ENCODE data around the gene SERPINA5. TPM values are rescaled to one million over a fixed set of nuclear protein-coding genes. Genes with fewer than 3 reads are reported as not detected.
"Not testable (repeated sequence)": the region's sequence is repeated elsewhere in the genome, so short reads cannot be mapped to it uniquely, and the experiment has no call there.

Gene SERPINA5
- total RNA-seq, 1 donor from 2014 or later = 0.24 TPM

DNA sequence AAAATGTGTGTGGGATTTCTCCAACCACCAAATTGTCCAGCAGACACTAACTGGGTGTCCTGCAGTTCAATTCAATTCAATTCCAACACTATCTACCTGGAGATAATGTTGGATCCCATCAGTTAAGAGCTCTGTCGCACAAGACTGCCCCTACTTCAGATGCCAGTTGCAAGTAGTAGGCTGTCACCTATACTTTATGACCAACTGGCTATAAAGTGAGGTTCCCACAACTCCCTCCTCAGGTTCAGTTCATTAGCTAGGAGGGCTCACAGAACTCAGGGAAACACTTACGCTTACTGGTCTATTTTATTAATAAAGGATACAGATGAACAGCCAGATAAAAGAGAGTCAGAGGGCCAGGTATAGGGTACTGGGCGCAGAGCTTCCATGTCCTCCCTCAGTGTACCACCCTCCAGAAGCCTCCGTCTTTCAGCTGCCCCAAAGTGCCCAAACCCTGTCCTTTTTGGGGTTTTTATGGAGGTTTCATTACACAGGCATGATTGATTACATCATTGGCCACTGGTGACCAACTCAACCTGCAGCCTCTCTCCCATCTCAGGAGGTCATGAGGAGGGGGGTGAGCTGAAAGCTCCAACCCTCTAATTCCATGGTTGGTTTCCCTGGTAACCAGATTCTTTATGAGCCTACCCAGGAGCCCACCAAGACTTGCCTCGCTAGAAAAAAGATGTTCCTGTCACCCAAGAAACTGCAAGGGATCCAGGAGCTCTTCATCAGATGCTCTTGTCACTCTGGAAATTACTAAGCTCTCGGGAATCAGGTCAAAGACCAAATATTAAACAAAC, 7.5 kb upstream of the SERPINA5 start:
- no peak for DNase-seq (ENCODE audit: low spot score)

DNA sequence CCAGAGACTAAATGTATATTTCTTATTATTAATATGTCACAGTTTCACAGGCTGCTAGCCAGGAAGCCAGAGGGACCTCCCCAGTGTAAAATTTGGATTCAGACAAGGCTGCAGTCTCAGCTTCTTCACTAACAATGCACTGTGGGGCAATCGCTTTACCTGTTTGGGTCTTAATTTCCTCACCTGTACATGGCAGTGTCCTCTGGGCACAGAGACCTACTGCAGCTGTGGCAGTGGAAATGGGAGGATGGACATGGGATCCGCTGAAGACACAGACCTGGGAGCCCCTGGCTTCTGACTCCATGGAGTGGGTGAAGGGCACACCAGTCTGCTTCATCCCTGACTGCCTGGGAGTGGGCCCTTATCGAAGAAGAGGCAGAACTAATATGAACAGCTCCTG, 6.9 kb upstream of the SERPINA5 start:
- DNase-seq (ENCODE audit: low spot score) = no peak

- no peak for DNase-seq (ENCODE audit: low spot score)
Observed at GRCh38 chr14:94575730-94576585, 5.3 kb upstream of the SERPINA5 start.

DNA sequence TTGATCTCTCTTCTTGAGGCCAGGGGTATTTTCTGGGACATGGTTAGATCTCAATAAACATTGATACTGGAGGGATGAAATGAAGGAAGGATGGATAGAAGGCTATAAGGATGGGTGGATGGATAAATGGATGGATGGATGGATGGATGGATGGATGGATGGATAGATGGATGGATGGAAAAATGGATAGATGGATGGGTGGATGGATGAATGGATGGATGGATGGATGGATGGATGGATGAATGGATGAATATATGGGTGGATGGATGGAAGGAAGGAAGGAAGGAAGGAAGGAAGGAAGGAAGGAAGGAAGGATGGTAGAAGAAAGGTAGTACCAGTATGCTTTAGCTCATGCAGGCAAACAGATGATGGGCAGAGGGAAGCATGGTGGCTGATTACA, 3.8 kb upstream of the SERPINA5 start:
- not testable (repeated sequence) for DNase-seq (ENCODE audit: low spot score)

DNA sequence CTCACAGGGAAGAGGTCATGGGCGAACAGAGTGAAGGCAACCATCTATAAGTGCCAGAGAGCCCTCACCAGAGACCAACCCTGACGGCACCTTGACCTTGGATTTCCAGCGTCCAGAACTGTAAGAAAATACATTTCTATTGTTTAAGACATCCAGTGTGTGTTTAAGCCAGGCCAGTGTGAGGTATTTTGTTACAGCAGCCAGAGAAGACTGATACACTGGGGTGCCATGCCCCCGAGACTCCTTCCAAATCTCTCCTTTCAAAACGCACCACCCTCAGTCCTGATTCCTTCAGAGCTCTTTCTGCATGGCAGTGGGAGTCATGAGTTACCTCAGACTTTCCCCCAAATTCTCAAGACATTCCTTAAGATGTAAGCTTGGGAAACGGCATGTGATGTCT, 2.5 kb upstream of the SERPINA5 start:
- DNase-seq (ENCODE audit: low spot score) = no peak

- no peak for DNase-seq (ENCODE audit: low spot score)
Observed at GRCh38 chr14:94582199-94582750, 1.0 kb downstream of the SERPINA5 start.

- DNase-seq (ENCODE audit: low spot score) = no peak
Observed at GRCh38 chr14:94582851-94583250, 1.6 kb downstream of the SERPINA5 start.

GRCh38 chr14:94583557-94583956, 2.3 kb downstream of the SERPINA5 start:
- DNase-seq (ENCODE audit: low spot score) = no peak

GRCh38 chr14:94584591-94585280, 3.5 kb downstream of the SERPINA5 start:
- DNase-seq (ENCODE audit: low spot score) = no peak

DNA sequence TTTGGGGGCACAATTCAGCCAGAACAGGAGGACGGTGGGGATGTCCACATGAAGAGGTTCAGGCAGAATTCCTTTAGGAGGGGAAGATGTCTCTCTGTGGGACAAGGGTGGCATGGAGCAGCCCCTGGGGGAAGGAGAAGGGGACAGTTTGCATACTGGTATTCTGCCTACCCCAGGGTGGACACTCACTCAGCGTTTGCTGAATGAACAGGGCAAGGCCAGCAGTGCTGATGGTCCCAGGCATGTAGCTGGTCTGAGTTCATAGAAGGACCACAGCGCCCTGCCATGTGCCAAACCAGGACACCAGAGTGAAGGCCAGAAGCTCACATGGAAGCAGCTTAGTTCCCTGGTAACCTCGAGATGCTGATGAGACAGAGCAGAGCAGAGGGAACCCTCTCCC, 5.4 kb downstream of the SERPINA5 start:
- no peak for DNase-seq (ENCODE audit: low spot score)

DNA sequence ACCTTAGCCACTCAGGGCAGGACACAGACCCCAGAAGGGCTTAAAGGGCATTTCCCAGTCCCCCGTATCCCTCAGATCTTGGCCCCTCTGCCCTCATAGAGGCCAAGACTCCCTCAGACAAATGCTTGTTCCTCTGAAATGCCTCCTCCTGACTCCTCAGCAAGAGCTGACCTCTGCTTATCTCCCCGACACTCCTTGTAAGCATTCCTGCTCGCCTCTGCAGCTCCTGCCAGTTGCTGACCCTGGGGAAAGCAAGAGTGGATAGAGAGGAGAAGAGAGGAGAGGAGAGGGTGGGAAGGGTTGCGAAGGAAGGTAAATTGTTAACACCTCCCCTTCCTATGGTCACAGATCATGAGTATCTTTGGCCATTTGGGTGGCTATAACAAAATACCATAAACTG, 7.1 kb downstream of the SERPINA5 start:
- no peak for DNase-seq (ENCODE audit: low spot score)

GRCh38 chr14:94591073-94591472, 9.8 kb downstream of the SERPINA5 start:
- no peak for DNase-seq (ENCODE audit: low spot score)

DNA sequence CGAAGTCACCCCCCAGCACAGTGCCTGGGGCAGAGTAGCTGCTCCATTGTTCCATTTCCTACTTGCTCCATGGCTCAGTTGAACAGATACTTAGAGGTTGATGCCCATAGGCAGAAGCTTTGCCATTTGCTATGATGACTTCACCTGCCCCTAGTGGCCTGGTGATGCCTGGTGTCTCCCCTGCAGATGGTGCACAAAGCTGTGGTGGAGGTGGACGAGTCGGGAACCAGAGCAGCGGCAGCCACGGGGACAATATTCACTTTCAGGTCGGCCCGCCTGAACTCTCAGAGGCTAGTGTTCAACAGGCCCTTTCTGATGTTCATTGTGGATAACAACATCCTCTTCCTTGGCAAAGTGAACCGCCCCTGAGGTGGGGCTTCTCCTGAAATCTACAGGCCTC, 10.6 kb downstream of the SERPINA5 start:
- DNase-seq (ENCODE audit: low spot score) = no peak

GRCh38 chr14:94592457-94592856, 11.2 kb downstream of the SERPINA5 start:
- no peak for DNase-seq (ENCODE audit: low spot score)

GRCh38 chr14:94593376-94593748, 12.1 kb downstream of the SERPINA5 start:
- DNase-seq (ENCODE audit: low spot score) = no peak

GRCh38 chr14:94593749-94594431, 12.7 kb downstream of the SERPINA5 start:
- DNase-seq (ENCODE audit: low spot score) = no peak

GRCh38 chr14:94594441-94594840, 13.2 kb downstream of the SERPINA5 start:
- DNase-seq (ENCODE audit: low spot score) = no peak

- no peak for DNase-seq (ENCODE audit: low spot score)
Observed at GRCh38 chr14:94595912-94596311, 14.7 kb downstream of the SERPINA5 start.

DNA sequence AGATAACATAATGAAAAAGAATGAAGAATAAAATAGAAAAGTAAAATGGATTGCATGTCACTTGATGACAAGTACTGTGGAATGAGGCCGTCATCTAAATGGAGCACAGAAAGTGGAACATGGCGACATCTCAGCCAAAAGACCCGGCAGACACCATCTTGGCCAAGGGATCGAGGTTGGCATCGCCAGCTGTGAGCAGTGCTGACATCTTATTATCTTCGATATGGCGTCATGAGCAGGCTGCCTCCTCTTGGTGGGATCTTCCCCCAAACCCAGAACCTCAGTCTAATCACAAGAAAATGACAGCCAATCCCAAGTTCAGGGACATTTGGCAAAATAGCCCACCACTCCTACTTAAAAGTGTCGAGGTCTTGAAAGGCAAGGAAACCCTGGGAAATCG, 15.1 kb downstream of the SERPINA5 start:
- no peak for DNase-seq (ENCODE audit: low spot score)

DNA sequence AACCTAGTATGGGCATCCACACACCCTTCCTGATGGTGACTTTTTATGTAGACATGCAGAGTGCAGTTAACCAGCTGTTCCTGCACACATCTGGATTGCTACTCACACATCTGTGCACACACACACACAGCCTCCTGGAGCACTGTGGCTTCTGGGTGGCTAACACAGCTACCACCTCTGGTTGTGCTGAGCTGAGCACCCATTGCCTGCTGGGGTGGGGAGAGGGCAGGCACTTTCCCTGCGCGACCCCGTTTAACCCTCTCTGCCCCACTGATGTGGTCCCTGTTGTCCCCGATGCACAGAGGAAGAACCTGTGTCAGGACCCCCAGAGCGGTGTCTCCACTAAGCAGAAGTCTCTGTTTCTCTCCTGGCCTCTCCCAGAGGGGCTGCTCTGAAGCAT, 16.6 kb downstream of the SERPINA5 start:
- no peak for DNase-seq (ENCODE audit: low spot score)

DNA sequence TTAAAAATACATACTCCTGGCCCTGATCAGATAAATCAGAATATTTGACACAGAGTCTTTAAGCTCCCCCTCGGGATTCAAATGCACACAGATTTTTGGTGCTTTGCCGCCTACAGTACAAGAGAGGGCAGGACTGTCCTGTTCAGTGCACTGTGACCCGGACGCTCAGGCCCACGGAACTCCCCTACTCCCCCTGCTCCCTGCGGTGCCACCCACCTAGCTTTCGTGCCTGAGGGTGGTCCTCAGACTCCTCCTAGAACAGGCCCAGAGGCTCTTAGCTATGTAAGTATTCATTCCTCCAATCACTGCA, 17.2 kb downstream of the SERPINA5 start:
- no peak for DNase-seq (ENCODE audit: low spot score)
